NCI-H2196 (cell line): ENCODE measurements around the gene PCDHGC4.

Source experiments
- DNase-seq: peaks from one replicate; lab custom pipeline; 2025; ENCODE audit not compliant: unreplicated experiment; lab: John Stamatoyannopoulos, UW

The PCDHGC4 gene

DNA sequence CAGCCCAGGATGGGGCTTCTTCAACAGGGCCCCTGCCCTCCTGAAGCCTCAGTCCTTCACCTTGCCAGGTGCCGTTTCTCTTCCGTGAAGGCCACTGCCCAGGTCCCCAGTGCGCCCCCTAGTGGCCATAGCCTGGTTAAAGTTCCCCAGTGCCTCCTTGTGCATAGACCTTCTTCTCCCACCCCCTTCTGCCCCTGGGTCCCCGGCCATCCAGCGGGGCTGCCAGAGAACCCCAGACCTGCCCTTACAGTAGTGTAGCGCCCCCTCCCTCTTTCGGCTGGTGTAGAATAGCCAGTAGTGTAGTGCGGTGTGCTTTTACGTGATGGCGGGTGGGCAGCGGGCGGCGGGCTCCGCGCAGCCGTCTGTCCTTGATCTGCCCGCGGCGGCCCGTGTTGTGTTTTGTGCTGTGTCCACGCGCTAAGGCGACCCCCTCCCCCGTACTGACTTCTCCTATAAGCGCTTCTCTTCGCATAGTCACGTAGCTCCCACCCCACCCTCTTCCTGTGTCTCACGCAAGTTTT, 27.6 kb downstream of the PCDHGC4 start:
- peak; percentile 14 for DNase-seq

DNA sequence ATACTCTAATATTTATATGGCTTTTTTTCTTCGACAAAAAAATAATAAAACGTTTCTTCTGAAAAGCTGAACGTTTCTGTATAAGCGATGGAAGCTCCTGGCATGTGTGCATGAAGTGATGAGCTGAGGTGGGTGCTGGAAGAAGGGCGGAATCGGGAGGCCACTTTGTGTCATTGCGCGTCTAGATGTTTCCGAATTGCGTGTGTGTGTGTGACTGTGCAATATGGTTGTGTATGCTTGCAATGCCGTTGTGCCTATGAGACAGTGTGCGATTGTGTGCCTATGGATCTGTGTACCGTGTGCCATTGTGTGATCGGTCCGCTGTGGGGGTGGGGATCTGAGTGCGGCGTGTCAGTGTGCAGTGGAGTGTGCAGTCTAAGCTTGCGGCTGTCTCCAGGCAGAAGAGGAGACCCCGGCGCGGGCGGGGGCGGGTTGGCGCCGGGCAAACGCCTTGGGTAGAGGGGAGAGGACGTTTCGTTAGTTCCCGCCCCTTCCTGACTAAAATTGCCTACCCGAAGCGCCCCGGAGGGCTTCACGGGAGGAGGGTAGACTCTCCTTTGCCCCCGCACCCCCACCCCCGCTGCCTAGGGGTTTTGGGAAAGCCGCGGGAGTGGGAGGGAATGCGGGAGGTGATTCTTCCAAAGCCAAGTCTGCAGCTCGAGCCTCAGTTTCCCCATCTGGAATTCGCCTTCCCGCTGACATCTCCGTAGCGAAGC, 28.2 kb downstream of the PCDHGC4 start:
- no peak for DNase-seq

GRCh38 chr5:141513627-141514329, 28.9 kb downstream of the PCDHGC4 start:
- DNase-seq, result no peak

- DNase-seq, result peak; percentile 48
Observed at GRCh38 chr5:141514330-141515133, 29.7 kb downstream of the PCDHGC4 start.

- DNase-seq, result no peak
Observed at GRCh38 chr5:141515141-141515540, 30.3 kb downstream of the PCDHGC4 start.

GRCh38 chr5:141515946-141516671, 31.3 kb downstream of the PCDHGC4 start:
- DNase-seq, result no peak

DNA sequence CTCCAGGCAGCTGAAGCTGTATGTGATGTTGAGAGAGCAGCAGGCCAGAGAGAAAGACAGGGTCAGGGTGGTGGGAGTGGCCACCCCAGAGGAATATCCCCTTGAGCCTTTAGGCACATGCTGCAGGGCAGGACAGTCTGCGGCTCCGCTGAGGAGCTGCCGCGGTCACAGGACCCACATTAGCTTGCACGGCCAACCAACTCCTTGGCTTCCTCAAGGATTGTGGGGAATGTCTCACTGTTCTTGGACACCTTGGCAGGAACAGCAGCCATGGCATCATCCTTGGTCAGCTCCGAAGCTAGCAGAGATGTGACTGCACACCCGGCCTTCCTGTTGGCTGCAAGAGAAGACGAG, 31.8 kb downstream of the PCDHGC4 start:
- DNase-seq, result no peak

DNA sequence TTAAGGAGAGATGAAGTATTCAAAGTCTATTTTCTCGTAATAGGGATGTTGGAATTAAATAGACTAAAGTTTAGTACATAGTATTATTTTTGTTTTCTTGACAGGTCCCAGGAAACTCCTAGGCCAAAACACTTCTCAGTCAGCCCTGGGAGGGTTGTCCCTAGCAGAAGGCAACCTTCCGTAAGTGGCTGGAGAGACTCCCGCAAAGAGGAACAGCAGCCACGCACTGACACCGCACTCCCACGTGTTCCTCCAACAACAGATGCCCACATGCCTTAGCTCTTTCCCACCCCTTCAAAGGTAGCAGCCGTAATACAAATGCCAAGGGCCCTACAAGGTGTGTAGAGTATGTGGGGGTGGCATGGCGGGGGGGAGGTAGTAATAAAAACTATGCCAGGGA, 32.5 kb downstream of the PCDHGC4 start:
- no peak for DNase-seq

- DNase-seq, result no peak
Observed at GRCh38 chr5:141517880-141518617, 33.2 kb downstream of the PCDHGC4 start.

DNA sequence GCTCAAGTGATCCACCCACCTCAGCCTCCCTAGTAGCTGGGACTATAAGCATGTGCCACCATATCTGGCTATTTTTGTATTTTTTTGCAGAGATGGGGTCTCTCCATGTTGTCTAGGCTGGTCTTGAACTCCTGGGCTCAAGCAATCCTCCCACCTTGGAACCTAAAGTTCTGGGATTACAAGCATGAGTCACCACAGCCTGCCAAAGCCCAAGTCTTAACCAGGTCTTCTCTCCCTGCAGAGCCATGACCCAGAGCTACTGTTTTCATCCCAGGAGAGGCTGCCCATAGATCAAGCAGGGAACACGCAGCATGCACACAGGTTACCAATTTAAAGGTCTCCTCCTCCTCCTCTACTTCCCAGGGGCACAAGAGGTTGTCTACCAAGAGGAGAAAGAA, 33.8 kb downstream of the PCDHGC4 start:
- no peak for DNase-seq

DNA sequence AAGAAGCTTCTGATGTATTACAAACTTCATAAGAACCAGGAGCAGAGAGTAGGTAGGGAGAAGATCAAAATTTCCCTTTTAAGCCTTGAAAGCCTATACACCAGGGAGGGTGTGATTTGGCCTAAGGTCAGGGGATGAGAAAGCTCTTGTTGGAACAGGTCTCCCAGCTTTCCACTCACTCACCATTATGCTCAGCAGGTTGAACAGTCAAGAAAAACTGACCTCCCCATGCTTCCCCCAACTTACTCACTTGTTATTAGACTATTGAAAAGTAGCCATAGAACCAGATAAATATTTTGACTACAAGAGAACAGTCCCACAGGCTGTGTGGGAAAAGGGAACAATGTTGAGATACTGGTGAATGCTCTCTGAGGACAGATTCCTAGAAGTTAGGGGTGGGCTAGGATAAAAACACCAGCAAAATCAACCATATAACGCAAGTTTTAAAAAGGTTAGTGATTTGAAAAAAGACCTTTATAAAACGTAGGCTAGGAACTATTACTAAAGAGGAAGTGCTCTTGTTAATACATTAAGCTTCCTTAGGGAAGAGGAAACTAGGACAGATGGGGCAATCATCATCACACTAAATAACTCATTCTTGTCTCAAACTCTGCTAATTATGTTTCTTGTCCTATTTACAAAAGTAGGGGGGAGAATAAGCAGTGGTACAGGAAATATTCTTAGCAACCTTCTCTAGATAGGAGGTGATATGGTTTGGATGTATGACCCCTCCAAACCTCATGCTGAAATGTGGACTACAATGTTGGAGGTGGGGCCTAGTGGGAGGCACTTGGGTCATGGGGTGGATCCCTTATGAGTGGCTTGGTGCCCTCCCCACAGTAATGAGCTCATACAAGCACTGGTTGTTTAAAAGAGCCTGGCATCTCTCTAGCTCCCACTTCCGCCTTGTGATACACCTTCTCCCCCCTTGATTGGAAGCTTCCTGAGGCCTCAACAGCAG, 35.1 kb downstream of the PCDHGC4 start:
- no peak for DNase-seq

- DNase-seq, result peak; percentile 79
Observed at GRCh38 chr5:141521244-141521781, 36.5 kb downstream of the PCDHGC4 start.

DNA sequence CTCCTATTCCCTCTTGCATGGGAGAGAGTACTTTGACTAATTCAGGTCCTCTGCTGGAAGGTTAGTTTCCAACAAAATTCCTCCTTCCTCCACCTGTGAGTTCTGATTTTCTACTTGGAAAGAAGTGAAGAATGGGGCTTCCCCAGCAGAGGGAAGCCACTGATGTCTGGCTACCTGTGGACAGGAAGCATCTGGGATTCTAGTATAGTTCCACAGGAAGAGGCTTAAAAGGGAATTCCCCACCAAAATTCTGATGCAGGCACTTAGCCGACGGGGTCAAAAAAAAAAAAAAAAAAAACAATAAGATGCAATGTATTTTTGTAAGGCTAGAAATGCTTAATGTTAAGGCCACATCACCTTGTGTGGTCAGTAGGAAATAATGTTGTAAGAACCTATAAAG, 37.5 kb downstream of the PCDHGC4 start:
- no peak for DNase-seq

GRCh38 chr5:141523991-141524390, 39.2 kb downstream of the PCDHGC4 start:
- DNase-seq, result no peak

- peak; percentile 92 for DNase-seq
Observed at GRCh38 chr5:141524604-141525597, 40.1 kb downstream of the PCDHGC4 start.

GRCh38 chr5:141525653-141526052, 40.8 kb downstream of the PCDHGC4 start:
- DNase-seq, result no peak

DNA sequence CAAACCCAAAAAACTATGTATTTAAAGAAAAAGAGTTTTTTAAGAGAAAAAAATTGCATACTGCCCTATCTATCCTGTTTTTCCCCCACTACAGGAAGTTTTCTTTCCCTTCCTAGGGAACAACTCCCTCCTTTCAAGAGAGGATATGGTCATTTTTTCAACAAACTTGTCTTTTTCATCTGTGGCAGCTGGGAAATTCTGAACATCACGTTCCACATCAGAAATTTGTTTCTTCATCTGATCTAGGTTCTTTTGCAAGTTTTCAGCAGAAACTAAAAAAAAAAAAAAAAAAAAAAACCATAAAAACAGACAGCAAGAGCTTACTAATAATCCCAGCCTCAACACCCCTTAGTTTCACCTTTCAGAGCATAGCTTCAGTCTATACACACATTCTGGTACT, 42.6 kb downstream of the PCDHGC4 start:
- DNase-seq, result no peak
